MM.1S (cell line): ENCODE measurements around the gene SYCE1.
A peak's percentile ranks its signal among the peaks of the same experiment; 100 is the strongest.
"Not testable (repeated sequence)": the region's sequence is repeated elsewhere in the genome, so short reads cannot be mapped to it uniquely, and the experiment has no call there.

Experiments used
- DNase-seq: peaks from one replicate; pipeline ENCODE4 v3.0.0-alpha.2; 2015
- H2AFZ ChIP-seq: fragments of 300-600 bp; sonication (generic); 2 replicates; pipeline ENCODE4 v1.6.0; 2016; ENCODE audit warnings: antibody characterized with exemption, low read length
- H3F3A ChIP-seq: fragments of 300-600 bp; sonication (generic); 2 replicates; pipeline ENCODE4 v1.6.1; 2016; ENCODE audit warnings: mild to moderate bottlenecking, antibody characterized with exemption, low read length, moderate library complexity, mixed read lengths; ENCODE audit not compliant: insufficient read depth
- H3K27ac ChIP-seq: fragments of 300-600 bp; sonication (generic); 2 replicates; pipeline ENCODE4 v1.5.1; 2016; ENCODE audit warnings: mild to moderate bottlenecking, low read length
- H3K27me3 ChIP-seq: fragments of 300-600 bp; sonication (generic); replicated peaks from 2 replicates; pipeline ENCODE4 v1.6.0; 2016; ENCODE audit warnings: low read length; ENCODE audit not compliant: insufficient read depth
- H3K36me3 ChIP-seq: fragments of 300-600 bp; sonication (generic); replicated peaks from 2 replicates; pipeline ENCODE4 v1.6.1; 2016; ENCODE audit warnings: mild to moderate bottlenecking, low read length, mixed read lengths; ENCODE audit not compliant: insufficient read depth
- H3K4me1 ChIP-seq: fragments of 300-600 bp; sonication (generic); 2 replicates; pipeline ENCODE4 v1.6.1; 2016; ENCODE audit warnings: low read length, mixed read lengths
- H3K4me2 ChIP-seq: fragments of 300-600 bp; sonication (generic); 2 replicates; pipeline ENCODE4 v1.6.0; 2016; ENCODE audit warnings: low read depth, low read length
- H3K4me3 ChIP-seq: fragments of 300-600 bp; sonication (generic); 2 replicates; pipeline ENCODE4 v1.5.1; 2016; ENCODE audit warnings: low read length, mixed read lengths
- H3K79me2 ChIP-seq: fragments of 300-600 bp; sonication (generic); 2 replicates; pipeline ENCODE4 v1.6.1; 2016; ENCODE audit warnings: mixed run types, low read length, mixed read lengths
- H3K9ac ChIP-seq: fragments of 300-600 bp; sonication (generic); 2 replicates; pipeline ENCODE4 v1.6.1; 2016; ENCODE audit warnings: low read length, mixed read lengths
- H3K9me2 ChIP-seq: fragments of 300-600 bp; sonication (generic); replicated peaks from 2 replicates; pipeline ENCODE4 v1.6.1; 2016; ENCODE audit warnings: mild to moderate bottlenecking, low read length, mixed read lengths; ENCODE audit not compliant: insufficient read depth
- H3K9me3 ChIP-seq: fragments of 300-600 bp; sonication (generic); replicated peaks from 2 replicates; pipeline ENCODE4 v1.6.1; 2016; ENCODE audit warnings: mild to moderate bottlenecking, low read length, mixed read lengths; ENCODE audit not compliant: insufficient read depth
- H4K20me1 ChIP-seq: fragments of 300-600 bp; sonication (generic); 2 replicates; pipeline ENCODE4 v1.6.1; 2016; ENCODE audit warnings: mild to moderate bottlenecking, low read length, moderate library complexity, mixed read lengths; ENCODE audit not compliant: insufficient read depth
- CTCF ChIP-seq: fragments of 300-600 bp; sonication (generic); IDR thresholded peaks from 2 replicates; pipeline ENCODE4 v1.5.1; 2016; ENCODE audit warnings: antibody characterized with exemption, low read length, mixed read lengths
- EZH2 ChIP-seq: fragments of 300-600 bp; sonication (generic); optimal IDR thresholded peaks from 2 replicates; pipeline ENCODE3; 2017; ENCODE audit warnings: low read depth, mild to moderate bottlenecking, antibody characterized with exemption, low read length, mixed read lengths
- EZH2phosphoT487 ChIP-seq: fragments of 300-600 bp; sonication (generic); IDR thresholded peaks from 2 replicates; pipeline ENCODE4 v1.6.1; 2018; ENCODE audit warnings: antibody characterized with exemption, low read length

The SYCE1 gene

GRCh38 chr10:133611079-133611478, 45.7 kb upstream of the SYCE1 start:
- H3K9me2 ChIP-seq = no peaks in the 10 kb centered on the region
- H3K9ac ChIP-seq = no peak overlapping the region
- DNase-seq = no peak
- no peaks in the 10 kb centered on the region for H4K20me1 ChIP-seq
- no peaks in the 10 kb centered on the region for H3K4me1 ChIP-seq
- H3K36me3 ChIP-seq = no peaks in the 10 kb centered on the region
- H3F3A ChIP-seq = no peaks in the 10 kb centered on the region
- no peak overlapping the region for H3K4me2 ChIP-seq
- no peak overlapping the region for H3K27ac ChIP-seq
- peaks cover 3% of the 10 kb centered on the region; the same call in 1 of the 2 replicates for H3K9me3 ChIP-seq
- peaks cover 12% of the 10 kb centered on the region; the same call in 1 of the 2 replicates for H3K27me3 ChIP-seq
- no peak overlapping the region for H3K4me3 ChIP-seq
- TF ChIP-seq EZH2phosphoT487 (no peak), EZH2 (no peak), CTCF (no peak)
- no peaks in the 10 kb centered on the region for H3K79me2 ChIP-seq
- no peak overlapping the region for H2AFZ ChIP-seq

- no peak overlapping the region for H3K27ac ChIP-seq
- H3K79me2 ChIP-seq = no peaks in the 10 kb centered on the region
- H3K36me3 ChIP-seq = no peaks in the 10 kb centered on the region
- TF ChIP-seq EZH2phosphoT487 (no peak), EZH2 (no peak), CTCF (peak; percentile 49)
- DNase-seq = peak; percentile 24
- no peaks in the 10 kb centered on the region for H3F3A ChIP-seq
- no peak overlapping the region for H3K4me2 ChIP-seq
- H3K9ac ChIP-seq = no peak overlapping the region
- peaks cover 12% of the 10 kb centered on the region; the same call in 1 of the 2 replicates for H3K27me3 ChIP-seq
- H4K20me1 ChIP-seq = no peaks in the 10 kb centered on the region
- no peaks in the 10 kb centered on the region for H3K4me1 ChIP-seq
- no peaks in the 10 kb centered on the region for H3K9me2 ChIP-seq
- H3K9me3 ChIP-seq = peaks cover 3% of the 10 kb centered on the region; the same call in 1 of the 2 replicates
- no peak overlapping the region for H3K4me3 ChIP-seq
- no peak overlapping the region for H2AFZ ChIP-seq
Observed at GRCh38 chr10:133608855-133609254, 43.5 kb upstream of the SYCE1 start.

GRCh38 chr10:133603434-133603833, 38.1 kb upstream of the SYCE1 start:
- not testable (repeated sequence) for H3K9ac ChIP-seq, H3K4me3 ChIP-seq, H3K9me2 ChIP-seq, DNase-seq, H4K20me1 ChIP-seq, H3K79me2 ChIP-seq, H3K4me1 ChIP-seq, H3K4me2 ChIP-seq, H2AFZ ChIP-seq, H3F3A ChIP-seq, H3K9me3 ChIP-seq, H3K27ac ChIP-seq, H3K36me3 ChIP-seq
- H3K27me3 ChIP-seq = peaks cover 24% of the 10 kb centered on the region; the same call in 1 of the 2 replicates

- Histone ChIP-seq H4K20me1 (no peaks in the 10 kb centered on the region), H3K9me3 (no peaks in the 10 kb centered on the region), H3K9ac (no peak overlapping the region), H2AFZ (no peak overlapping the region), H3F3A (no peaks in the 10 kb centered on the region), H3K27ac (no peak overlapping the region), H3K79me2 (no peaks in the 10 kb centered on the region), H3K4me3 (no peak overlapping the region), H3K9me2 (no peaks in the 10 kb centered on the region), H3K4me2 (no peak overlapping the region), H3K36me3 (no peaks in the 10 kb centered on the region), H3K4me1 (no peaks in the 10 kb centered on the region), H3K27me3 (peaks cover 18% of the 10 kb centered on the region)
- TF ChIP-seq EZH2phosphoT487 (no peak), EZH2 (no peak), CTCF (no peak)
- no peak for DNase-seq
Observed at GRCh38 chr10:133600657-133601056, 35.3 kb upstream of the SYCE1 start.

- H3K9ac ChIP-seq, H3K4me3 ChIP-seq, H3F3A ChIP-seq, H3K36me3 ChIP-seq, H3K9me3 ChIP-seq, H3K9me2 ChIP-seq, DNase-seq, H3K4me2 ChIP-seq, H2AFZ ChIP-seq, H4K20me1 ChIP-seq, H3K27ac ChIP-seq, H3K4me1 ChIP-seq, H3K79me2 ChIP-seq: not testable (repeated sequence)
- H3K27me3 ChIP-seq = peaks cover 18% of the 10 kb centered on the region
Observed at GRCh38 chr10:133599869-133600268, 34.5 kb upstream of the SYCE1 start.
